H1 (cell line): ENCODE data around the gene PCDHA7.

Source experiments
- BCL11A ChIP-seq, 2 experiments: IDR thresholded peaks; one replicate each; pipeline ENCODE4 v1.6.1; 2011; ENCODE audit warnings: low read depth in 2 of 2, low read length in 2 of 2, mild to moderate bottlenecking in 2 of 2
- CTCF ChIP-seq, 3 experiments: IDR thresholded peaks; 1 replicate in 2 of 3; 2 replicates in 1 of 3; pipeline versions ENCODE4 v1.5.1 to v1.6.1; 2011; ENCODE audit warnings: low read length in 3 of 3, mild to moderate bottlenecking in 3 of 3, inconsistent platforms in 2 of 3, low read depth in 1 of 3, moderate library complexity in 1 of 3; ENCODE audit not compliant: insufficient read depth in 1 of 3; ENCODE audit errors: control extremely low read depth in 1 of 3
- EZH2 ChIP-seq: fragments of 200-600 bp; sonication (generic); IDR thresholded peaks from 2 replicates; pipeline ENCODE4 v1.7.1; 2012; ENCODE audit warnings: low read depth, mild to moderate bottlenecking, moderate library complexity, low read length, inconsistent platforms; ENCODE audit not compliant: severe bottlenecking
- HDAC2 ChIP-seq, 2 experiments: fragments of 300-600 bp in 1 of 2; sonication (generic) in 1 of 2; IDR thresholded peaks; 2 replicates each; pipeline ENCODE4 v1.6.1; 2011 to 2012; ENCODE audit warnings: low read depth in 2 of 2, low read length in 2 of 2, mild to moderate bottlenecking in 2 of 2, moderate library complexity in 2 of 2, borderline replicate concordance in 1 of 2, inconsistent platforms in 1 of 2
- HDAC6 ChIP-seq: IDR thresholded peaks from one replicate; pipeline ENCODE4 v1.7.1; 2012; ENCODE audit warnings: low read depth, mild to moderate bottlenecking, inconsistent platforms, low read length, moderate library complexity
- JUND ChIP-seq: IDR thresholded peaks from 2 replicates; pipeline ENCODE4 v1.6.1; 2011; ENCODE audit warnings: mild to moderate bottlenecking, improper control_type of control experiment, low read length
- MAFK ChIP-seq: IDR thresholded peaks from 2 replicates; pipeline ENCODE4 v1.6.1; 2012; ENCODE audit warnings: low read depth, mild to moderate bottlenecking, improper control_type of control experiment, low read length
- POU5F1 ChIP-seq: IDR thresholded peaks from 2 replicates; pipeline ENCODE4 v1.6.1; 2011; ENCODE audit warnings: low read depth, mild to moderate bottlenecking, low read length, moderate library complexity

- no peak for TF ChIP-seq JUND
- TF ChIP-seq CTCF (IDR thresholded peaks at IDR 0.05; ENCODE audit: control extremely low read depth in 1 of 3, insufficient read depth in 1 of 3, low read depth in 1 of 3, low read length in 3 of 3) = no peak
- no peak for TF ChIP-seq HDAC6
- no peak for TF ChIP-seq BCL11A (IDR thresholded peaks at IDR 0.05; ENCODE audit: low read depth in 2 of 2, low read length in 2 of 2)
- TF ChIP-seq POU5F1 = no peak
- no peak for TF ChIP-seq MAFK
- no peak for TF ChIP-seq EZH2
- no peak for TF ChIP-seq HDAC2 (IDR thresholded peaks at IDR 0.05; ENCODE audit: borderline replicate concordance in 1 of 2, low read depth in 2 of 2, low read length in 2 of 2)
Measured at GRCh38 chr5:140791089-140791488, 43.0 kb upstream of the PCDHA7 start.
